Measurements from ENCODE around the gene ANLN. TPM values are rescaled to one million over a fixed set of nuclear protein-coding genes. Genes with fewer than 3 reads are reported as not detected.

Gene ANLN
- total and polyA plus RNA-seq, 9 of the 15 experiments (the other 6 are each of a cell fraction or from before 2014, with no cell fraction given), result 18.1 to 66.2 (median 38.7) TPM

- no peak for TF ChIP-seq PTRF (tag; IDR thresholded peaks at IDR 0.05)
- TF ChIP-seq SNIP1 (IDR thresholded peaks at IDR 0.05; ENCODE audit: low read depth), result no peak
- TF ChIP-seq THRAP3 (IDR thresholded peaks at IDR 0.05; ENCODE audit: borderline replicate concordance), result no peak
- peak; percentile 68 for TF ChIP-seq BHLHE40 (IDR thresholded peaks at IDR 0.05; ENCODE audit: low read length)
- TF ChIP-seq L3MBTL2 (IDR thresholded peaks at IDR 0.05), result peak; percentile 36; the same call in 1 of the 2 replicates
- TF ChIP-seq ZNF324 (CRISPR knock-in tag; IDR thresholded peaks at IDR 0.05), result no peak
- no peak for TF ChIP-seq LCOR (CRISPR knock-in tag; IDR thresholded peaks at IDR 0.05)
- TF ChIP-seq REST (IDR thresholded peaks at IDR 0.05; ENCODE audit: borderline replicate concordance), result peak; percentile 63; the same call in 1 of the 2 replicates
- no peak for TF ChIP-seq REST (CRISPR knock-in tag; IDR thresholded peaks at IDR 0.05; ENCODE audit: low read depth)
- TF ChIP-seq CTCF (IDR thresholded peaks at IDR 0.05 in 2 of 3, conservative IDR thresholded peaks at IDR 0.05 in 1 of 3; ENCODE audit: insufficient read depth in 2 of 3, low read depth in 1 of 3, low read length in 3 of 3), result peak; percentile 81 to 88 (median 83)
- peak; percentile 51 for TF ChIP-seq PKNOX1 (IDR thresholded peaks at IDR 0.05)
- TF ChIP-seq STAG1 (CRISPR knock-in tag; IDR thresholded peaks at IDR 0.05; ENCODE audit: borderline replicate concordance), result peak; percentile 11; the same call in 1 of the 2 replicates
- no peak for TF ChIP-seq ZNF589 (CRISPR knock-in tag; IDR thresholded peaks at IDR 0.05; ENCODE audit: low read depth)
- TF ChIP-seq DEAF1 (CRISPR knock-in tag; IDR thresholded peaks at IDR 0.05), result peak; percentile 84
- TF ChIP-seq ZNF584 (CRISPR knock-in tag; IDR thresholded peaks at IDR 0.05; ENCODE audit: low read depth), result no peak
Observed at GRCh38 chr7:36473454-36474282, 84.0 kb downstream of the ANLN start (continued).
